ENCODE measurements around the gene ZDHHC14. TPM values are rescaled to one million over a fixed set of nuclear protein-coding genes. Genes with fewer than 3 reads are reported as not detected.

The ZDHHC14 gene
- total and polyA plus RNA-seq, 7 donors = 2.4 to 12.6 (median 9.6) TPM

GRCh38 chr6:157604816-157605215, 223.8 kb downstream of the ZDHHC14 start:
- no peak overlapping the region for H3K27ac ChIP-seq
- no peaks in the 10 kb centered on the region for H3K36me3 ChIP-seq
- H3K27me3 ChIP-seq = no peaks in the 10 kb centered on the region
- H3K9me3 ChIP-seq = no peaks in the 10 kb centered on the region
- intact Hi-C loops (cut with DNase I) = no loop called here
- H3K4me1 ChIP-seq = no peaks in the 10 kb centered on the region
- TF ChIP-seq CTCF (IDR thresholded peaks at IDR 0.05) (no peak), POLR2AphosphoS5 (IDR thresholded peaks at IDR 0.05) (no peak)
- 73 to 79% methylated on average over 2 of the region's 2 CpGs for WGBS, 2 donors
- H3K4me3 ChIP-seq = no peak overlapping the region
- DNase-seq = no peak

DNA sequence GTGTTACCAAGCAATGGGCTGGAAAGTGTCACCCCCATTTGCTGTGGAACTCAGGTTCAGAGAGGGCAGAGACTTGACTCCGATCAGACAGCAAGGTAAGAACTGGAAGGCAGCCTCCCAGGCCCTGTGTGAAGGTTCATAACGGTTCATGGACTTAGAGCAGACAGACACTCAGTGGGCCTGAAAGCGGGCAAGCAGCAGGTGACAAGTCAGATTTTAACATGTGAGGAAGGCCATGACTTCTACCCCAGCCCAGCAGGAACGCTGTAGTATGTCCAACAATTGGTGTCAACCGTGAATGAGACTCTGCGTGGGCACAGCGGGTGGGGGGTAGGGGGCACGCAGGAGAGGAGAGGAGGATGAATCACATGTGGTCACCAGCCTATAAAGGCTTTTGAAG, 224.5 kb downstream of the ZDHHC14 start:
- Histone ChIP-seq H3K27ac (no peak overlapping the region), H3K4me3 (no peak overlapping the region), H3K27me3 (no peaks in the 10 kb centered on the region), H3K9me3 (no peaks in the 10 kb centered on the region), H3K36me3 (no peaks in the 10 kb centered on the region), H3K4me1 (no peaks in the 10 kb centered on the region)
- TF ChIP-seq CTCF (IDR thresholded peaks at IDR 0.05) (no peak), POLR2A (IDR thresholded peaks at IDR 0.05) (no peak), EP300 (IDR thresholded peaks at IDR 0.05) (no peak), POLR2AphosphoS5 (IDR thresholded peaks at IDR 0.05) (no peak)
- 93% methylated on average over 8 of the region's 8 CpGs for WGBS, 2 donors
- intact Hi-C loops (cut with DNase I) = no loop called here
- DNase-seq = no peak

GRCh38 chr6:157606516-157606915, 225.5 kb downstream of the ZDHHC14 start:
- WGBS, 2 donors = 91 to 93% methylated on average over 9 of the region's 9 CpGs
- no peak overlapping the region for H3K27ac ChIP-seq
- intact Hi-C loops (cut with DNase I) = no loop called here
- no peaks in the 10 kb centered on the region for H3K4me1 ChIP-seq
- H3K9me3 ChIP-seq = no peaks in the 10 kb centered on the region
- TF ChIP-seq CTCF (IDR thresholded peaks at IDR 0.05) (no peak), EP300 (IDR thresholded peaks at IDR 0.05) (no peak), POLR2AphosphoS5 (IDR thresholded peaks at IDR 0.05) (no peak), POLR2A (IDR thresholded peaks at IDR 0.05) (no peak)
- DNase-seq = no peak
- H3K36me3 ChIP-seq = no peaks in the 10 kb centered on the region
- no peaks in the 10 kb centered on the region for H3K27me3 ChIP-seq
- no peak overlapping the region for H3K4me3 ChIP-seq

DNA sequence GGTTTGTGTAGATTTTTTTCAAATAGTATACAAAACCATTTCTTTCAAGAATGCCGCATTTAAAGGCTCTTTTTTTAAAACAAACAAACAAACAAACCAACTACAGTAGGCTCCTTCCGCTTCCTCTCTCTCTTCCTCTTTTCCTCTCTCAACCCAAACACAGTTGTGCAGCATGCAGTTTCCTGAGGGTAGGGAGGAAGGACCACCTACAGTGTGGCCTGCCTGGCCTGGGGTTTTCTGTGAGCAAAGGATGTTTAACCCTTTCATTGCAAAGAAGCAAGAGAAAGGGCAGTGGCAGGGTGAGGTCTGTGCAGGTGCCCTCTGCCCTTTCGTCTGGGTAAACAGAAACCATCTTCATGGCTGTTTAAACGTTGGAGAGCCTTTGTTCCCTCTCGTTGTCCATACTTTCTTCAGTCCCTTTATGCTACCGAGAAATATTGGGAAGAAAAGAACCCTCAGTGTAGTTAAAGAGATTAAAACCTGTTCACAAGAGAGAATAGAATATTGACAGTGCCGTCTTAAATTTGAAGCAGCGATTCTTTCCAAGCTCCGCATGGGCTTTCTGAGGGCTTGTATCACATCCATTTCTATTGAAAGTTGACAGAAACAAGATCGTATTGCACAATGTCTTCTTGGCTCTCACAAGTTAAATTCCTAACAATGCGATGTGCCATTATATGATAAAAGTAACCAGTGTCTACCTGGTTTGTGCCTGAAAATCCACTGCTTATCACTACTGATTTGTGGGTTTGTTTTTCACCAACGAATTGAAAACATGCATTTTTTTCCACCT, 226.5 kb downstream of the ZDHHC14 start:
- 72 to 77% methylated on average over 12 of the region's 12 CpGs for WGBS, 2 donors
- intact Hi-C loops (cut with DNase I) = no loop called here

More for the DNA sequence above, 226.5 kb downstream of the ZDHHC14 start:
- TF ChIP-seq CTCF (IDR thresholded peaks at IDR 0.05) (no peak), POLR2AphosphoS5 (IDR thresholded peaks at IDR 0.05) (no peak), EP300 (IDR thresholded peaks at IDR 0.05) (no peak), POLR2A (IDR thresholded peaks at IDR 0.05) (no peak)
- Histone ChIP-seq H3K4me3 (no peak overlapping the region), H3K27me3 (no peaks in the 10 kb centered on the region), H3K9me3 (no peaks in the 10 kb centered on the region), H3K4me1 (no peaks in the 10 kb centered on the region), H3K36me3 (no peaks in the 10 kb centered on the region), H3K27ac (no peak overlapping the region)
- no peak for DNase-seq
